NCI-H2029 treated with DMSO at 0.1 percent for 48 hours (cell line): Measurements from ENCODE around the gene FRS2.
A peak's percentile ranks its signal among the peaks of the same experiment; 100 is the strongest.

ENCODE experiments used
- DNase-seq: peaks from one replicate; lab custom pipeline; 2025; lab: John Stamatoyannopoulos, UW

The FRS2 gene

GRCh38 chr12:69527506-69528272 is 57.5 kb downstream of the FRS2 start:
- DNase-seq: no peak

- DNase-seq: no peak
These were observed 58.8 kb downstream of the FRS2 start for GRCh38 chr12:69529021-69529420.

DNA sequence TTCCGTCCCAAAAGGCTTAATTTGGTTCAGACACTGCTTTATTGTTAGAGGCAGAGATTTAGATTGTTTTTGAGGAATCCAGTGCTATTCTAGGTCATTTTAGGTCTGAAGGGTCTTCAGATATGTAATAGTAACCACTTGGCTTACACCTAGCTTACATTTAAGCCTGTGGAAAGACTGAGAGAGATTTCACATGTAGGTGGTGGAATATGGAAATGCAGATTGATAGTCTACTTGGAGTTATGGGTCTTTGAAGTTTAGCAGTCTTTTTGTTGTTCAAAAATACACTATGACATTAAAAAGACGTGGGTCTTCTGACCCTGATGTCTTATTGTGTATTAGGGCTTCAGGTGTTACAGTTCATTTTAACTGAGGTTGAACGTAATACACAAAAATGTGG is 63.7 kb downstream of the FRS2 start:
- no peak for DNase-seq

- DNase-seq: peak; percentile 28
These were observed 64.2 kb downstream of the FRS2 start for GRCh38 chr12:69534389-69534822.

DNA sequence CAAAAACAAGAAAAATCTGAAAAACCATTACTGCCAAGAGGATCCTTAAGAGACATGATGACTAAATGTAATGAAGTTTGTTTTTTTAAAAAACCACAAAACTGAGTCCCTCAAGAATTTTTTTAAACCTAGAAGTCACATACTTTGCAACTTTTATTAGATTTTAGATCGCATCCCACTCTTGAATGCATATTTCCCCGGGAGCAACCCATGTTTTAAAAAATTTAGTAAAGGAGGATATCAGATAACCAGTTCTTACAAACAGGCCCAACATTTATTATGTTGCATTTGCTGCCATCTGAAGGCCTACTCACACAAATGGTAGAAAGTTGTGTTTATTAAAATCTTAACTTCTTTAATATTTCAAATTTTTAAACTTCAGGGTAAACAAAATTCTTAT is 70.8 kb downstream of the FRS2 start:
- DNase-seq: no peak

DNA sequence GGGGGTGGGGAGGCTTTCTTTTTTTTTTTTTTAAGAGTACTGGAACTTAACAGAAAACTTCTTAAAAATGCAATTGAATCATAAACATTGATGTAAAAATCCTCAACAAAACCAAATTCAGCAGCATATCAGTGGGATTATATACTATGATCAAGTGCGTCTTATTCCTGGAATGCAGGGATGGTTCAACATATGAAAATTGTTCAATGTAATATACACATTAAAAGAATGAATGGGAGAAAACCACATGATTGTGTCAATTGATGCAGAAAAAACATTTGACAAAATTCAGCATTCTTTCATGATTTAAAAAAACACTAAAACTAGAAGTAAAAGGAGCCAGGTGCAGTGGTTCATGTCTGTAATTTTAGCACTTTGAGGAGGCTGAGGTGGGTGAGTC is 73.9 kb downstream of the FRS2 start:
- DNase-seq: no peak

- no peak for DNase-seq
These were observed 74.9 kb downstream of the FRS2 start for GRCh38 chr12:69545081-69545480.

DNA sequence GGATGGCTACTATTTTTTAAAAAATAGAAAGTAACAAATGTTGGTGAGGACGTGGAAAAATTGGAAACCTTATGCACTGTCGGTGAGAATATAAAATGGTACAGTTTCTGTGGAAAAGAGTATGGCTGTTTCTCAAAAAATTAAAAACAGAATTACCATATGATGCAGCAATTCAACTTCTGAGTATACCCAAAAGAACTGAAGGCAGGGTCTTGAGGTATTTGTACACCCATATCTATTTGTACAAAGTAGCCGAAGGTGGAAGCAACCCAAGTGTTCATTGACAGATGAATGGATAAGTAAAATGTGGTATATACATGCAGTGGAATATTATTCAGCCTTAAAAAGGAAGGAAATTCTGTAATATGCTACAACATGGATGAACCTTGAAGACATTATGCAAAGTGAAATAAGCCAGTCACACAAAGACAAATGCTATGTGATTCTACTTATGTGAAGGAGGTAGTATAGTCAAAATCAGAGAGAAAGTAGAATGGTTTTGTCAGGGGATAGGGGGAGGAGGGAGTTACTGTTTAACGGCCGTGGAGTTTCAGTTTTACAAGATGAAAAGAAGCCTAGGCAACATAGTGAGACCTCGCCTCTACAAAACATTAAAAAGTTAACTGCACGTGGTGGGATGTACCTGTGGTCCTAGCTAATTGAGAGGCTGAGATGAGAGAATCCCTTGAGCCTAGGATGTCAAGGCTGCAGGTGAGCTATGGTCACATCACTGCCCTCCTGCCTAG is 76.7 kb downstream of the FRS2 start:
- no peak for DNase-seq

DNA sequence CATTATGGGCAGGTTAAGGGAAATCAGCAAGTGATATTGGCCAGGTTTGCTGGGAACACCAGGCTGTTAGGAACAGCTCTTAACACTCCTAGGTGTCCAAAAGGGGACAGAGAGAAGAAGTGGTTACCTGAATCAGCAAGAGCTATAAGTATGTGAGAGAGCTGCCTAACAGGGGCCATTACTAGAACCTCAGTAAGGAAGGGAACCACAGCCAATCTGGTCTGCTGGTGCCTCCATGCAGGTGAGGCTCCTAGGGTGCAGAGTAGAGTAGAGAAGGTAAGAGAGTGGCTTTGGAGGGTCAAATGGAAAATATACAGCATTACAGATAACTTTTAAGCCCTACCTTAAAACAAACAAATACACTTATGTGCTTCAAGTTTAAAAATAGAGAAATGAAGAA is 78.5 kb downstream of the FRS2 start:
- DNase-seq: no peak

- DNase-seq: no peak
These were observed 80.6 kb downstream of the FRS2 start for GRCh38 chr12:69550569-69551350.

DNA sequence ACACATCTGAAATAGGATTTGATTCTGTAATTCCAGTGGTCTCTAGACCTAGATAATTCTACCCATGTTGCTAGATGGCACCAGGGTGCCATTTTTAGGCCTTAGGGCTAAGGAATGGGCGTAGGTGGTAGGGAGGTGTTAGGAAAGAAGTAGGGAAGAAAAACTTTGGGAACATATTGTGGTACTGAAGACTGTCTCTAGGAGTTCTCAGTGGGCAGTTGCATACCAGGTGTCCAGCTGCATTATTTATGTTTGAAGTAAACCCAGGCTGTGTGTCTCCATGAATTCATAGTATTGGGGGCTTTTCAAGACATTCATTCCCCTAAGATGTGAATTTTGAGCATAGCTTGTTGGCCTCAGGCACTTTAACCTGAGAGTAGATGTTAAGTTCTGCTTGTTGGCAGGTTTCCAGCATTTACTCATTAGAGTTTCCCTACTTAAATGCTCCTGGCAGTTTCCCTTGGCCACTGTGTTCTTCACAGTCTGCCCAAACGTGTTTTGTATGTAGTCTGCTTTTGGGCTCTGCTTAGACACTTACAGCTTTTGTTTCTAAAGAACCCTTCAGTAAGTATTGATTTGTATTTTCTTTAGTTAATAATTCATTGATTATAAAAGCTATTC is 83.5 kb downstream of the FRS2 start:
- peak; percentile 25 for DNase-seq

DNA sequence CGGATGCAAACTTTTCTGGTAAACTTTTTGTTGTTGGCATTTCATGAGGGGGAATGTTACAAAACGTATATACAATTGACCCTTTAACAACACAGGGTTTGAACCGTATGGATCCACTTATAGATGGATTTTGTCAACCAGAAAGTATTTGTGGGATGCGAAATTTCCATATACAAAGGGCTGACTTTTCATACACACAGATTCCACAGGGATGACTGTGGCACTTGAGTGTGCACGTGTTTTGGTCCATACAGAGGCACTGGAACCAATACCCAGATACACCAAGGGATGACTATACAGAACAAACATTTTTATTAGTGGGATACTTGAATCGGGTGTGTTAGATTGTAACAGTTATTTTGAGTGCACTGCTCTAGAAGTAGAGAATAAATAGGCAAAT is 85.3 kb downstream of the FRS2 start:
- DNase-seq: no peak

GRCh38 chr12:69556383-69556782 is 86.2 kb downstream of the FRS2 start:
- no peak for DNase-seq

DNA sequence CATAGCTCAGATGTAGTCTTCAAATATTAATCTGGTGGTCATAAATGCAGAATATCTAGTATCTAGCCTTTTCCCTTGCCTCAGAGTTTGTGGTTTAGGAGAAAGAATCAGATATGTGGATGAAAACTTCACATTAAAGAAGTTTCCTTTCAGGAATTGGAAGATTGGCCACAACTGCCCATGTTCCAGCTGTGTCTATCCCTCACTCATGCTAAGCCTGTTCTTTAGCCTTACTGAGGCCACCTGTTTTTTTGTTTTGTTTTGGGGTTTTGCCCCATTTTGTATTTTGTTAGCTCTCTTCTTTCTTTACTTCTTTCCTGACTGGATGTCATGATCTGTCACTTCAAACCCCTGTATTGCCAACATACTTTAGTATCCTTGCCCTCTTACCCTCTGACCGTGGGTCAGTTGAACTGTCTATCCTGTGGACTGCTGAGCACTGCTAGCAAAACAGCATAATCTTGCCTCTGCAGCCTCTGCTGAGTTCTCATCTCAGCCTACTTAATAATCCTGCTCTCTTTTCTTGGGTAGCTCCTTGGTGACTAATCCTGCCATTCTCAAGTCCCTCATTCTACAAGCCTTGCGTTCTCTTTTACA is 93.1 kb downstream of the FRS2 start:
- DNase-seq: no peak

- no peak for DNase-seq
These were observed 96.4 kb downstream of the FRS2 start for GRCh38 chr12:69566603-69567002.

GRCh38 chr12:69569236-69569635 is 99.0 kb downstream of the FRS2 start:
- no peak for DNase-seq

DNA sequence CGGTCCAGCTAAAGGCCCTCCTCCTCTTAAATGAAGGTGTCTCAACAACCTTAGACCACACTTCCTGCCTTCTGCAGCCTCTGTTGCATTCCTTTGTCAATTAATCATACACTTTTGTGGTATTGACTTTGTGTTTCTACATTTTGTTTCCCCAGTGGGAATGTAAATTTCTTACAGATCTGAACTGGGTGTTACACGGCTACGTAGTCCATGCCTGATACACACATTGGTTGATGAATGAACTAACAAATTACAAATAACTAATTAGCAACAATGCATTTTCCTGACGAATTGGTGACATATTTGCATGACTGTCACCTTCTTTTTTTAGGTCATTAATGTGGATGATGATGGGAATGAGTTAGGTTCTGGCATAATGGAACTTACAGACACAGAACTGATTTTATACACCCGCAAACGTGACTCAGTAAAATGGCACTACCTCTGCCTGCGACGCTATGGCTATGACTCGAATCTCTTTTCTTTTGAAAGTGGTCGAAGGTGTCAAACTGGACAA is 99.9 kb downstream of the FRS2 start:
- no peak for DNase-seq

GRCh38 chr12:69570545-69571399 is 100.6 kb downstream of the FRS2 start:
- DNase-seq: peak; percentile 43

DNA sequence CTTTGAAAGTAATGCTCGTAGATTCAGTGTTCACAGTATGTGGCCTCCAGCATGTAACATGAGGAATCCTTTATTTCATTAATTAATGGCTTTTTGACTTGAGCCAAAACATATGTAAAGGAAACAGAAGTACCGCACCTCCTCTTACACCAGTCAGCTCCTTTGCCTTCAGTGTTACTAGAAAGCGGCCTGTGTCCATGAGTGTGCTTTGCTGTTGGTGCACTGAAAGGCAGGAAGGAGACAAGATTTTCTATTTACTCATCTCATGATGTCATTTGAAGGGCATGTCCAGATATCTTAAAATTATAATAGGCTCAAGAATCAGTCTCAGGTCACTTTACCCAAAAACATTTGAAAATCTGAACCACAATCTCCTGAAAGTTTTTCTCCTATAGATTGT is 105.2 kb downstream of the FRS2 start:
- no peak for DNase-seq

DNA sequence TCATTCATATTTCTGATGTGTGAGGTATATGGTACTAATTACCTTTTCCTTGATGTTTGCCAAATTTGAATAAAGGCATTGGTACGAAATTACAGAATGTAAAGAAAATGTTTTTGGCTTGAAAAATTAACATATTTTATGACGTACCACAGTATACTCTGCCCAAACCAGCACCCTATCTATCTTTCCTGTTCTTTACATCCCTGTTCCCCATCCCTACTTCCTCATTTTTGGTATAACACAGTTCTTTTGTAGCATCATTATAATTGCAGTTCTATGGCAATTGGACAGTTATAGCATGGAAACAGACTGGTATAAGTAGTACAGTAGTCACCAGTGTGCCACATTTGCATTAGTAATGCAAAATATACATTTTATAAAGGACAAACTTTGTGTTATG is 108.1 kb downstream of the FRS2 start:
- no peak for DNase-seq

GRCh38 chr12:69579029-69579428 is 108.8 kb downstream of the FRS2 start:
- no peak for DNase-seq
